ENCODE data around the gene CYB5R4.

DNA sequence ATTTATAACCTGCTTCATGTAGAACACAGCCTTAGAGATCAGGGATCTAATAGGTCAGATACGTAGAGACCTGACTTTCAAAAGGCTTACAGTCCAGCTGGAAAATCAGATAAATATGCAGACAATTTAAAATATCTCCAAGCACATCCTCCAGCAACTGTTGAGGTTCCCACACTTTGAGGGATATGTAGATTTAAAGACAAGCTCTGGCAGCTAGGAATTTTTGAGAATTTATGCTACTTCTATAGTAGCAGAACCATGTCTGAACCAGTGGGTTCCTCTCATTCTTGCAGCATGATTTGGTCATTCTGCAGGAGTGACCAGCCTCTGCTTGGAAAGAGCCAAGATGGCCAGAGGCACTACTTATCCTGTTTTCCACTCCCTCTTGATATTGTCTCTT is 60.5 kb downstream of the CYB5R4 start:
- TF ChIP-seq, protein P1, sequence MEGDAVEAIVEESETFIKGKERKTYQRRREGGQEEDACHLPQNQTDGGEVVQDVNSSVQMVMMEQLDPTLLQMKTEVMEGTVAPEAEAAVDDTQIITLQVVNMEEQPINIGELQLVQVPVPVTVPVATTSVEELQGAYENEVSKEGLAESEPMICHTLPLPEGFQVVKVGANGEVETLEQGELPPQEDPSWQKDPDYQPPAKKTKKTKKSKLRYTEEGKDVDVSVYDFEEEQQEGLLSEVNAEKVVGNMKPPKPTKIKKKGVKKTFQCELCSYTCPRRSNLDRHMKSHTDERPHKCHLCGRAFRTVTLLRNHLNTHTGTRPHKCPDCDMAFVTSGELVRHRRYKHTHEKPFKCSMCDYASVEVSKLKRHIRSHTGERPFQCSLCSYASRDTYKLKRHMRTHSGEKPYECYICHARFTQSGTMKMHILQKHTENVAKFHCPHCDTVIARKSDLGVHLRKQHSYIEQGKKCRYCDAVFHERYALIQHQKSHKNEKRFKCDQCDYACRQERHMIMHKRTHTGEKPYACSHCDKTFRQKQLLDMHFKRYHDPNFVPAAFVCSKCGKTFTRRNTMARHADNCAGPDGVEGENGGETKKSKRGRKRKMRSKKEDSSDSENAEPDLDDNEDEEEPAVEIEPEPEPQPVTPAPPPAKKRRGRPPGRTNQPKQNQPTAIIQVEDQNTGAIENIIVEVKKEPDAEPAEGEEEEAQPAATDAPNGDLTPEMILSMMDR (IDR thresholded peaks at IDR 0.05; ENCODE audit: low read depth, low read length, poor library complexity, severe bottlenecking): no peak
- TF ChIP-seq EZH2phosphoT487 (IDR thresholded peaks at IDR 0.05; ENCODE audit: borderline replicate concordance, low read length): no peak

Data from DOHH2 (cell line).